ENCODE measurements around the gene UROS.
A peak's percentile ranks its signal among the peaks of the same experiment; 100 is the strongest.

Gene UROS

GRCh38 chr10:125817337-125817946 lies 5.6 kb downstream of the UROS start:
- Mint-ChIP-seq H3K36me3 (ENCODE audit: insufficient read depth) (peaks cover 15% of the 10 kb centered on the region), H3K27me3 (no peaks in the 10 kb centered on the region), H3K27ac (no peak overlapping the region), H3K9me3 (no peaks in the 10 kb centered on the region), H3K4me1 (ENCODE audit: low read depth in 2 of 2) (peaks cover 7 to 16% of the 10 kb centered on the region in 2 donors), H3K4me3 (no peak overlapping the region)
- ATAC-seq (replicated peaks), result no peak
- no peak for DNase-seq

DNA sequence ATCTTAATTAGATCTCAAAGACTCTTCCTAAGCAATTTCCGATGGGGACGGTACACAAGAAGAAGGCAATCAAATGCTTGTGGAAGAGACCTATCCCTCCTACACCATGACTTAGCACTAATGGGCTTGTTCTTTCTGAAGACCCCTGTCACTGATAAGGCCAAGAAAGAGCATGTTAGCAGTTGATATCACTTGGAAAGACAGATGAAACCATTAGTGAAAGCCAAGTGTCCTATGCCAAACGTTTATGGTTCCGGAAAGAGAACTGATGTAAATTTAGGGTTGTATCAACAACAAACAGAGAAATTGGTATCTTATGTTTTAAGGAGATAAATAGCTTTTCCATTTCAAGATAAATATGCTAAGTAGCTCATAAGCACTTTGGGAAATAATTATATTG lies 6.5 kb downstream of the UROS start:
- H3K36me3 Mint-ChIP-seq (ENCODE audit: insufficient read depth), result peaks cover 9% of the 10 kb centered on the region
- H3K27me3 Mint-ChIP-seq, result no peaks in the 10 kb centered on the region
- no peak for DNase-seq
- H3K9me3 Mint-ChIP-seq, result no peaks in the 10 kb centered on the region
- H3K4me3 Mint-ChIP-seq, result no peak overlapping the region
- H3K27ac Mint-ChIP-seq, result no peak overlapping the region
- ATAC-seq (replicated peaks), result no peak
- H3K4me1 Mint-ChIP-seq (ENCODE audit: low read depth in 2 of 2), result peaks cover 4 to 10% of the 10 kb centered on the region in 2 donors

DNA sequence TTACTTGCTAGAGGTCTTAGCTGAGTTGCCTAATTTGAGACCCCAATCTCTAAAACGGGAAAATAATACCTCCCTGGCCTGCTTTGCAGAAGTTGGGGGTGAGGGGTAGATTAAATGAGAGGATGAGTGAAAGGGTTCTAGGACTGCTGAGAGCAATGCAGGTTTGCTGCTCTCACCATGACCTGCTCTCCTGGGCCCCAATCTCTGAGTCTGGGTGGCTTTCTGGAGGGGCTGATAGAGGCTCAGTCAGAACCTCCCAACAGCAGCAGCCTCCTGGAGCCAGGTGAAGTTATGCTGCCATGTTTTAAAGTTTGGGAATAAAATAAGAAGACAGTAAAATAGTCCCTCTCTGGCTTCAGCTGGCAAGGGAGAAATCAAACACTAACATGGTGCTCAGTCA lies 7.3 kb downstream of the UROS start:
- ATAC-seq (replicated peaks), result no peak
- Mint-ChIP-seq H3K4me1 (ENCODE audit: low read depth in 2 of 2) (peaks cover 0 to 4% of the 10 kb centered on the region in 2 donors), H3K27me3 (no peaks in the 10 kb centered on the region), H3K4me3 (no peak overlapping the region), H3K36me3 (ENCODE audit: insufficient read depth) (peaks cover 13% of the 10 kb centered on the region), H3K27ac (peak overlapping the region in 1 of 2 donors; percentile 49), H3K9me3 (no peaks in the 10 kb centered on the region)
- no peak for DNase-seq

- Mint-ChIP-seq H3K9me3 (no peaks in the 10 kb centered on the region), H3K27ac (no peak overlapping the region), H3K4me3 (no peak overlapping the region), H3K36me3 (ENCODE audit: insufficient read depth) (peaks cover 22% of the 10 kb centered on the region), H3K27me3 (no peaks in the 10 kb centered on the region), H3K4me1 (ENCODE audit: low read depth in 2 of 2) (peaks cover 4 to 10% of the 10 kb centered on the region in 2 donors)
- DNase-seq (no peak), ATAC-seq (replicated peaks) (no peak)
Observed at GRCh38 chr10:125812128-125812750, 10.8 kb downstream of the UROS start.

DNA sequence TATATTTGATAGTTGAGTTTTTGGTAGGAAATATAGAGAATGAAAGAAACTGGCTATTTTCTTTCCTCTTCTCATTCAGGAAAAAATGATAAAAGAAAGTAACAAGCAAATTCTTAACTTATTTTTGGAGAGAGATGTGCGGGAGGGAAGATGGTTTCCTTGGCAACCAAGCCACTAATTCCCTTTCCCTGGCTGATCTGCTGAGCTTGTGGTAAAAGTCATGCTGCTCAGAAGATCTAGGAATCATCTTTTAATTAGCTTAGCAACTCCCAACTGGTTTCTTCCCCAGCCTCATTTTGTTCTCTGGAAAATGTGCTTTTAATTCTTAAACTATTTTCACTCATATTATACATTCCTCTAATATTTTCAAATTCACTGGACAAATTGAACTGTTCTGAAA lies 11.8 kb downstream of the UROS start:
- Mint-ChIP-seq H3K4me1 (ENCODE audit: low read depth in 2 of 2) (peaks cover 3 to 11% of the 10 kb centered on the region in 2 donors), H3K9me3 (no peaks in the 10 kb centered on the region), H3K4me3 (no peak overlapping the region), H3K36me3 (ENCODE audit: insufficient read depth) (peaks cover 26% of the 10 kb centered on the region), H3K27me3 (no peaks in the 10 kb centered on the region), H3K27ac (no peak overlapping the region)
- ATAC-seq (replicated peaks) (no peak), DNase-seq (no peak)

DNA sequence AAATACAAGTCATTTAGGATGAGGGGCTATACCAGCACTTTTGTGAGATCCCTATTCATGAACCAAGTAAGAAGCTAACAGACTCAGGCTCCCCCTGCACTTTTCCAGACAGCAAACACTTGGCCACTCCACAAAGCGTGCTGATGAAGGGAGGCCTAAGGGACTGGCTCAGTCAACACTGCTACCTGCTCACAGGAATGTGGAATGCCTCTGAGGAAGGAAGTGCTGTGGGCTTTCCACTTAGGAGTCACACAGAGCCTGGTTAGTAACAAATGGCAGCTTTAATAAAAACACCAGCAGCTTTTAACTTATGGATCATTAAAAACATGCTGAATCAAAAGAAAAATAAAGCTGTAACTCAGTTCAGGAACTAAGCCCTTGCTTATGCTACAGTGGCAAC lies 15.0 kb downstream of the UROS start:
- no peaks in the 10 kb centered on the region for H3K27me3 Mint-ChIP-seq
- peaks cover 25% of the 10 kb centered on the region for H3K36me3 Mint-ChIP-seq (ENCODE audit: insufficient read depth)
- H3K27ac Mint-ChIP-seq, result no peak overlapping the region
- H3K4me3 Mint-ChIP-seq, result no peak overlapping the region
- DNase-seq (no peak), ATAC-seq (replicated peaks) (no peak)
- H3K4me1 Mint-ChIP-seq (ENCODE audit: low read depth in 2 of 2), result peaks cover 3 to 11% of the 10 kb centered on the region in 2 donors
- H3K9me3 Mint-ChIP-seq, result no peaks in the 10 kb centered on the region

DNA sequence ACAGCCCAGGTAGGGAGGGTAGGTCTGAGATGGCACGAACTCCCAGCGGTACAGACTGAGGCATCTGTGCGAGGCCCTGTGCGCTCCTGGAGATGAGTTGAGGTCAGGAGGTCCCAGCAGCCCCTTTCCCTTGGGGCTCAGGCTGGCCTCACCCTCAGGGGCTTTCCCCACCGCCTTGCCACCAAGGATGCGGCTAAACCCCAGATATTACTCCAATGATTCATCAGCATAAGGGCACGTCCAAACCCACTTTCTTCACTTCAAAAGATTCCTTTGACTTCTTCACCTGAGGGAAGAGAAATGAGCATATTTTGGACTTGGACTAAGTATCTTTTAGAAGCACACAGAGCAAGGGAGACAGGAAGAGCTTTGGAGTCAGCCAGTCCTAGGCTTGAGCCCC lies 20.3 kb downstream of the UROS start:
- Mint-ChIP-seq H3K4me3 (no peak overlapping the region), H3K27ac (peak overlapping the region; percentile 4 to 62), H3K4me1 (ENCODE audit: low read depth in 2 of 2) (peaks cover 2 to 5% of the 10 kb centered on the region in 2 donors), H3K9me3 (no peaks in the 10 kb centered on the region), H3K36me3 (ENCODE audit: insufficient read depth) (peaks cover 11% of the 10 kb centered on the region), H3K27me3 (no peaks in the 10 kb centered on the region)
- ATAC-seq (replicated peaks) (no peak), DNase-seq (no peak)

DNA sequence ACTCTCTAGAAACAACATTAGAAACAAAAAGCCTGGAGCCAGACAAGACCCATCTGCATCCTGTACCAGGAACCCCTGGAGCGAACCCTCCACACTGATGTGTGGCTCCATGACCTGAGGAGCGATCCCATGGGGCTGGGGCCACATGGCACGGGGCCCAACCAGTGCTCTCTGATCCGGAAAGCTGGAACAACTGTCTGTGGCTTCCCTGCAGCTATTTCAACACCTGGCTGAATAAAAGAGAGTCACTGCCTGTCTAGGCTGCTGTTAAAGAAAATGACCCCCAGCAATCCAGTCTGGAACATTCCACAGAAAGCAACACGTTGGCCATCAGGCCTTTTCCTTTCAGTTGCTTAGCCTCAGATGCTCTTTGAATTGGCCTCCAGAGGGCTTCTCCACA lies 20.9 kb downstream of the UROS start:
- no peak for DNase-seq
- peaks cover 11% of the 10 kb centered on the region for H3K36me3 Mint-ChIP-seq (ENCODE audit: insufficient read depth)
- no peaks in the 10 kb centered on the region for H3K9me3 Mint-ChIP-seq
- H3K4me1 Mint-ChIP-seq (ENCODE audit: low read depth in 2 of 2), result peaks cover 0 to 2% of the 10 kb centered on the region in 2 donors
- ATAC-seq (replicated peaks), result no peak
- no peaks in the 10 kb centered on the region for H3K27me3 Mint-ChIP-seq
- no peak overlapping the region for H3K4me3 Mint-ChIP-seq
- no peak overlapping the region for H3K27ac Mint-ChIP-seq

- Mint-ChIP-seq H3K36me3 (ENCODE audit: insufficient read depth) (peaks cover 11% of the 10 kb centered on the region), H3K27me3 (no peaks in the 10 kb centered on the region), H3K4me3 (no peak overlapping the region), H3K9me3 (no peaks in the 10 kb centered on the region), H3K4me1 (ENCODE audit: low read depth in 2 of 2) (peaks cover 0 to 2% of the 10 kb centered on the region in 2 donors), H3K27ac (no peak overlapping the region)
- DNase-seq, result no peak
- ATAC-seq (replicated peaks), result no peak
Observed at GRCh38 chr10:125801574-125801973, 21.5 kb downstream of the UROS start.

DNA sequence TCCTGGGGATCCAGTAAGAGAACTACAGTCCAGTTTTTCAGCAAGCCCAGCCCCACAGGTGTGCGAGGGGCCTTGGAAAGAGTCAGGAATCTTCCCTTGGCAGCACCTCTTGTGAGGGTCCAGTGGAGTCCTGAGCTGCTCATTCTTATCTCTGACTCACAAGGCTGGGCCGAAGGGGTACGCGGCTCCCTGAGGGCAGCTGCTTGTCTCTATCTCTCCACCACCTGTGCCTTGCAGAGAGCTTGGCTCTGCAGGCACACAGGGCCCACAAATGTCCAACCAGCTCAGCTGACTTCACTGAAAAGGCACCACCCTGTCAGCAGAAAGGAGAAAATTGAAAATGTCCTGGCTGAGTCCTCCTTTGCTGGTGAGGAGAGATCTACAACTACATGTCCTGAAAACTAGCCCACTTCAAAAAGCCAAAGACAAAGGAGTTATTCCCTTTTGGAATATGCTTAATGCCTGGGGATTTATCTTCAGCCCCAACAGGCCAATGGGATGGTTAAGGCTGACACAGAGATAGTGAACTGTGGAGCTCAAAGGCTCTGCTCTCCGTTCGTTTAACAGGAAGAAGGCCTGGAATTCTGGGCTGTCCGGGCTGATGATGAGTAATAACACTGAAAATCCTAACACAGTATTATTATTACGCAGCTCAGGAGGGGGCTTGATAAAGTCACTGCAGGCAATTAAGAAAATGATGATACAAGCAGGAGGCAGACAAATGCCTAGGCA lies 23.4 kb downstream of the UROS start:
- H3K27ac Mint-ChIP-seq, result no peak overlapping the region
- peaks cover 3% of the 10 kb centered on the region for H3K36me3 Mint-ChIP-seq (ENCODE audit: insufficient read depth)
- no peak overlapping the region for H3K4me3 Mint-ChIP-seq
- DNase-seq (no peak), ATAC-seq (replicated peaks) (no peak)
- H3K27me3 Mint-ChIP-seq, result no peaks in the 10 kb centered on the region
- no peaks in the 10 kb centered on the region for H3K9me3 Mint-ChIP-seq
- H3K4me1 Mint-ChIP-seq (ENCODE audit: low read depth in 2 of 2), result no peaks in the 10 kb centered on the region

DNA sequence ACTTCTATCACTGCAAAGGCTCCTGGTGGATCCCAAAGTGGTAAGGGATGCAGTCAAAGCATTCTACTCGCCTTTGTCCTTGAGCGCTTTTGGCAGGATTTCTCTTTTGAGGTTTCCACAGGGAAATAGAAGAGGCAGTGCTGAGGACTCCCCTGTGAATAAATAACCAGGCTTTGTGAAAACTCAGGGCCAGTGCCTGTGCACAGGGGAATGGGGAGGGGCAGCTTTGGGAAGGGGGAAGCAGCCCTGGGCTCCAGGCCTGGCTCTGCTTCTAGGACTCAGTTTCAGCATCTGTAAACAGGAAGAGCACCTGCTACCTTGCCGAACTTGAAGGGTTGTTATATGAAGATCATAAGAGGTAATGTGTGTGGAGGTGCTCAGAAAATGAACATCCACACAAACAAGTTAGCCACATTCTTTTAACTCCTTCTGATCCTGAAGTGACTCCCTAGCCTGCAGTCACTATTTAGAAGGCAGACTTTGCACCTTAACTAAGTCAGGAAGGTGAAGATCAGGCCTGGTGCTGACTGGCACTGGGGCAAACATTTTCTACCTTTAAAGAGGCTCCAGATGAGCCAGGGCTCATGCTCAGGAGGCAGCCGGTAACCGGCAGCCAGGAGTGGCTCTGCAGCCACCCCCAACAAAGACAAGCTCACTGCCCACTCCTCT lies 24.9 kb downstream of the UROS start:
- DNase-seq, result no peak
- Mint-ChIP-seq H3K36me3 (ENCODE audit: insufficient read depth) (peaks cover 6% of the 10 kb centered on the region), H3K27ac (peak overlapping the region in 1 of 2 donors; percentile 23), H3K4me3 (no peak overlapping the region), H3K4me1 (ENCODE audit: low read depth in 2 of 2) (no peaks in the 10 kb centered on the region), H3K27me3 (no peaks in the 10 kb centered on the region), H3K9me3 (no peaks in the 10 kb centered on the region)
- ATAC-seq (replicated peaks), result no peak

- DNase-seq (no peak), ATAC-seq (replicated peaks) (no peak)
- Mint-ChIP-seq H3K9me3 (no peaks in the 10 kb centered on the region), H3K27ac (peak overlapping the region in 1 of 2 donors; percentile 23), H3K4me1 (ENCODE audit: low read depth in 2 of 2) (peaks cover 0 to 6% of the 10 kb centered on the region in 2 donors), H3K4me3 (no peak overlapping the region), H3K36me3 (ENCODE audit: insufficient read depth) (peaks cover 12% of the 10 kb centered on the region), H3K27me3 (no peaks in the 10 kb centered on the region)
Observed at GRCh38 chr10:125797424-125797823, 25.6 kb downstream of the UROS start.

DNA sequence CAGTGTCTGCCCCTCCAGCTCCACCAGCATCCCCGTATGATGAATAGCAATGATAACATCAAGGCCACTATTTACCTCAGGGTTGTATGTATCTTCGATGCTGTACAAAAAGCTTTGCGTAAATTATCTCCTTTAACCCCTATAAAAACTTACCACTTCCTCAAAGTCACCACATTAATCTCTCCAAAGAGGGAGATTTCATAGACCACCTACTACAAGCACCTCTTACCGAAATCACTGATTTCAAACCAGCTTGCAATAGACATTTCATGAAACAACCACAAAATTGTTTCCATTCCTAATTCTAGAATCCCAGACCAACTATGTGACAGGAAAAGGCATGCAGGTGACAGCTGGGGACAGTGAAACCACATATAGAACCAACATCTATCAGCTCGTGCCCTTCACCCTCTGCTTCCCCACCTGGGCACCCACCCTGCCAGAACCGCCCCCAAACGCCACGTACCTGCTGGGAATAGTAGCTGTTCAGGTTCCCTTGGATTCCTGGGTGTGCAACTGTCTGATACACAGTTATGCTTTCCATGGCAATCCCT lies 27.3 kb downstream of the UROS start:
- Mint-ChIP-seq H3K36me3 (ENCODE audit: insufficient read depth) (peaks cover 15% of the 10 kb centered on the region), H3K27me3 (no peaks in the 10 kb centered on the region), H3K4me3 (no peak overlapping the region), H3K4me1 (ENCODE audit: low read depth in 2 of 2) (peaks cover 0 to 7% of the 10 kb centered on the region in 2 donors), H3K27ac (peak overlapping the region; percentile 22 to 49), H3K9me3 (no peaks in the 10 kb centered on the region)
- DNase-seq (no peak), ATAC-seq (replicated peaks) (no peak)

Measured in effector memory CD8-positive, alpha-beta T cell (primary cell).